Measurements from ENCODE around the gene RBBP8. TPM values are rescaled to one million over a fixed set of nuclear protein-coding genes. Genes with fewer than 3 reads are reported as not detected.

Gene RBBP8
- total and polyA plus RNA-seq, 10 of the 15 experiments (the other 5 are each of a cell fraction or from before 2014, with no cell fraction given) = 46.2 to 82.3 (median 68.7) TPM

DNA sequence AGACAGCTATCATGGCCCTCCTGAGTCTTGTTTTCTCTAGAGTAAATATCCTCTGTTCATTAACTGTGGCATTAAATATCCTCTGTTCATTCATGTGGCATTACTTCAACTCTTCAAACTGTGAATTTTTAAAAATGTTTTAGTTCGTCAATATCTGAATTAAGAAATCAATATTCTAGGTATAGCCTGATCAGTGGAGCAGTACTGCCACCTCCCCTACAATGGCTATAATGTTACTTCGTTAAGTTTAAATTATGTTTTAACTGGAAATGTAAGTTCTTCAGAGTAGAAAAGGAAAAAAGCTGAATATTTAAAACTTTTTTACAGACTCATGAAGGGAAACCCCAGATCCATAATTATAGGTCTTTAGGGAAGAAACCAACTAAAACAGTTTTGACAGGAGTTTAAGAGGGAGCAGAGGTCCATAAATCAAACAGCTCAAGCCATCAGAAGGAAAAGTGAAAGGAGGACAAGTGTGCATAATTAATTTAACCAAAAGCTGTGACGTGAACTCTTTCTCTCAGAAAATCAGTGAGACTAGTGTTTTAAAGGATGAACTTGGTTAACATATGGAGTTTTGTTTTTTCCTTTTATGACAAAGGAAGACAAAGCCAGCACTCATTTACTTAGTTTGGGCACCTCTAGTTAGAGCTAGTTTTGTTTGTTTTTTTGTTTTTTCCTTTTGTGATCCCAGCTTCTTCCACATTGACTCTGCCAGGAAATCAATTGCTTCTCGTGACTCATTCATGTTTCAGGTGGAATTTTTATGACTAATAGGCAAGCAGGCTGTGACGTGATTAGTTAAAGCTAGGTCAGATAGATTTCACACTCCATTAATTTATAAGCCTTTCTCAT is 44.9 kb downstream of the RBBP8 start:
- no peaks in the 10 kb centered on the region for H3K9me3 ChIP-seq (replicated peaks; ENCODE audit: control insufficient read depth, insufficient read depth, low read length)
- ChIA-PET POLR2A (interaction anchor here (0.5 to 2.3 kb wide), 7 partner anchors 10 to 286 kb away, joined by 3 to 11 read pairs (median 3); partner anchors contain the start of gene RBBP8), SMC1A (ENCODE audit: uncharacterized antibody, unreplicated experiment) (interaction anchor here (0.6 to 5.4 kb wide), 27 partner anchors 14 to 501 kb away, joined by 3 to 52 read pairs (median 4); partner anchors contain the start of gene RBBP8), RAD21 (ENCODE audit: unreplicated experiment) (interaction anchor here (0.6 to 4.4 kb wide), 23 partner anchors 12 to 527 kb away, joined by 3 to 31 read pairs (median 4); partner anchors contain the start of gene RBBP8), CTCF (interaction anchor here (1.0 to 5.0 kb wide), 28 partner anchors 9 to 433 kb away, joined by 3 to 55 read pairs (median 4); partner anchors contain the start of gene RBBP8)
- peak; percentile 82 for ATAC-seq
- H3K27me3 ChIP-seq (replicated peaks in 1 of 2; ENCODE audit: control insufficient read depth in 2 of 2, insufficient read depth in 2 of 2, low read length in 1 of 2) = no peaks in the 10 kb centered on the region
- H3K4me2 ChIP-seq (ENCODE audit: control insufficient read depth, insufficient read depth) = no peak overlapping the region
- H4K20me1 ChIP-seq (ENCODE audit: control insufficient read depth, insufficient read depth) = no peaks in the 10 kb centered on the region
- in situ Hi-C loops (cut with MboI) (no loop called here), intact Hi-C loops (cut with micrococcal nuclease; ENCODE audit: unreplicated experiment) (loop anchor here (2.0 kb wide), 1 partner anchor 45 kb away; the partner anchor contains the start of gene RBBP8)
- H2AFZ ChIP-seq (ENCODE audit: control insufficient read depth, low read depth, low read length) = peak overlapping the region; percentile 47; the same call in 1 of the 2 replicates
- WGBS (ENCODE audit: insufficient coverage, insufficient replicate concordance, low lambda C conversion rate, missing lambda C conversion rate) = 40% methylated on average over 5 of the region's 5 CpGs
- no peaks in the 10 kb centered on the region for H3K79me2 ChIP-seq (ENCODE audit: control insufficient read depth, insufficient read depth, low read length)
- BruUV-seq (replicated peaks) = TSS peak; percentile 36
- H3K4me1 ChIP-seq (ENCODE audit: control insufficient read depth, insufficient read depth, low read length) = no peaks in the 10 kb centered on the region
- no peak overlapping the region for H3K9ac ChIP-seq (ENCODE audit: control insufficient read depth, insufficient read depth, low read length)
- H3K36me3 ChIP-seq (ENCODE audit: control insufficient read depth in 2 of 2, insufficient read depth in 2 of 2, low read length in 1 of 2) = peaks cover 1 to 4% of the 10 kb centered on the region in 2 experiments; a peak in 2 of 4 replicates
- H3K4me3 ChIP-seq = no peak overlapping the region
- H3K27ac ChIP-seq (ENCODE audit: control insufficient read depth, insufficient read depth) = peak overlapping the region; percentile 37; the same call in 1 of the 2 replicates
- no peak for DNase-seq (ENCODE audit: low read depth, low spot score)
- no peak for FAIRE-seq
- no peak for TF ChIP-seq RAD51 (IDR thresholded peaks at IDR 0.05)
- TF ChIP-seq, protein P1, sequence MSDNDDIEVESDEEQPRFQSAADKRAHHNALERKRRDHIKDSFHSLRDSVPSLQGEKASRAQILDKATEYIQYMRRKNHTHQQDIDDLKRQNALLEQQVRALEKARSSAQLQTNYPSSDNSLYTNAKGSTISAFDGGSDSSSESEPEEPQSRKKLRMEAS (IDR thresholded peaks at IDR 0.05; ENCODE audit: low read depth, low read length) = no peak
- TF ChIP-seq EGR1 (IDR thresholded peaks at IDR 0.05; ENCODE audit: borderline replicate concordance in 1 of 2, low read depth in 2 of 2, low read length in 2 of 2) = no peak
- no peak for TF ChIP-seq TCF7 (IDR thresholded peaks at IDR 0.05; ENCODE audit: borderline replicate concordance)
- no peak for TF ChIP-seq HCFC1 (IDR thresholded peaks at IDR 0.05; ENCODE audit: low read length)
- no peak for TF ChIP-seq POLR2A (IDR thresholded peaks at IDR 0.05; ENCODE audit: low read depth, low read length)
- no peak for TF ChIP-seq SRF (IDR thresholded peaks at IDR 0.05; ENCODE audit: low read depth in 2 of 2, low read length in 2 of 2)
- TF ChIP-seq, protein P2, sequence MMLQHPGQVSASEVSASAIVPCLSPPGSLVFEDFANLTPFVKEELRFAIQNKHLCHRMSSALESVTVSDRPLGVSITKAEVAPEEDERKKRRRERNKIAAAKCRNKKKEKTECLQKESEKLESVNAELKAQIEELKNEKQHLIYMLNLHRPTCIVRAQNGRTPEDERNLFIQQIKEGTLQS (IDR thresholded peaks at IDR 0.05; ENCODE audit: borderline replicate concordance, extremely low read depth, low read depth, low read length) = no peak
- no peak for TF ChIP-seq NFXL1 (IDR thresholded peaks at IDR 0.05; ENCODE audit: borderline replicate concordance)
- TF ChIP-seq NFIC (IDR thresholded peaks at IDR 0.05; ENCODE audit: low read depth, low read length) = peak; percentile 61; the same call in 1 of the 2 replicates
- TF ChIP-seq SMC3 (IDR thresholded peaks at IDR 0.05; ENCODE audit: borderline replicate concordance, low read length) = no peak
- TF ChIP-seq, protein P3, sequence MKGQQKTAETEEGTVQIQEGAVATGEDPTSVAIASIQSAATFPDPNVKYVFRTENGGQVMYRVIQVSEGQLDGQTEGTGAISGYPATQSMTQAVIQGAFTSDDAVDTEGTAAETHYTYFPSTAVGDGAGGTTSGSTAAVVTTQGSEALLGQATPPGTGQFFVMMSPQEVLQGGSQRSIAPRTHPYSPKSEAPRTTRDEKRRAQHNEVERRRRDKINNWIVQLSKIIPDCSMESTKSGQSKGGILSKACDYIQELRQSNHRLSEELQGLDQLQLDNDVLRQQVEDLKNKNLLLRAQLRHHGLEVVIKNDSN (IDR thresholded peaks at IDR 0.05; ENCODE audit: borderline replicate concordance, extremely low read length, insufficient read depth, low read depth, low read length) = no peak
- no peak for TF ChIP-seq YBX1 (IDR thresholded peaks at IDR 0.05)
- no peak for TF ChIP-seq EP300 (IDR thresholded peaks at IDR 0.05; ENCODE audit: borderline replicate concordance in 1 of 2, control insufficient read depth in 1 of 2, low read depth in 2 of 2, low read length in 2 of 2)
- TF ChIP-seq RELA (IDR thresholded peaks at IDR 0.05; ENCODE audit: borderline replicate concordance, partially characterized antibody) = no peak
- no peak for TF ChIP-seq RCOR1 (conservative IDR thresholded peaks at IDR 0.05; ENCODE audit: low read depth, low read length)
- TF ChIP-seq, protein P4, sequence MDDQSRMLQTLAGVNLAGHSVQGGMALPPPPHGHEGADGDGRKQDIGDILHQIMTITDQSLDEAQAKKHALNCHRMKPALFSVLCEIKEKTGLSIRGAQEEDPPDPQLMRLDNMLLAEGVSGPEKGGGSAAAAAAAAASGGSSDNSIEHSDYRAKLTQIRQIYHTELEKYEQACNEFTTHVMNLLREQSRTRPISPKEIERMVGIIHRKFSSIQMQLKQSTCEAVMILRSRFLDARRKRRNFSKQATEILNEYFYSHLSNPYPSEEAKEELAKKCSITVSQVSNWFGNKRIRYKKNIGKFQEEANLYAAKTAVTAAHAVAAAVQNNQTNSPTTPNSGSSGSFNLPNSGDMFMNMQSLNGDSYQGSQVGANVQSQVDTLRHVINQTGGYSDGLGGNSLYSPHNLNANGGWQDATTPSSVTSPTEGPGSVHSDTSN (IDR thresholded peaks at IDR 0.05; ENCODE audit: insufficient replicate concordance, low read depth, low read length) = no peak
- no peak for TF ChIP-seq MEF2A (IDR thresholded peaks at IDR 0.05; ENCODE audit: insufficient read depth, low read depth, low read length)
